ENCODE data around the gene SIAH1.

SIAH1 gene

GRCh38 chr16:48330841-48331192 is 54.4 kb downstream of the SIAH1 start:
- Histone ChIP-seq H3K4me3 (ENCODE audit: control insufficient read depth in 1 of 7, extremely low read depth in 1 of 7, insufficient read depth in 4 of 7, low read depth in 2 of 7, low read length in 6 of 7) (no peak overlapping the region), H3K9me3 (ENCODE audit: control extremely low read depth in 1 of 5, control insufficient read depth in 4 of 5, insufficient read depth in 2 of 5, low read depth in 1 of 5, low read length in 4 of 5) (no peaks in the 10 kb centered on the region), H3K27me3 (replicated peaks in 2 of 5; ENCODE audit: control insufficient read depth in 4 of 5, insufficient read depth in 5 of 5, low read length in 4 of 5) (no peaks in the 10 kb centered on the region), H3K36me3 (ENCODE audit: control insufficient read depth in 4 of 4, insufficient read depth in 4 of 4, low read length in 3 of 4) (peaks cover 6 to 18% (median 14%) of the 10 kb centered on the region in 4 experiments), H3K27ac (ENCODE audit: insufficient read depth in 1 of 2, low read depth in 1 of 2, low read length in 2 of 2, poor library complexity in 1 of 2, severe bottlenecking in 2 of 2) (no peak overlapping the region), H3K4me1 (ENCODE audit: control extremely low read depth in 1 of 4, control insufficient read depth in 4 of 4, insufficient read depth in 4 of 4, low read length in 3 of 4) (peaks cover 0 to 9% (median 5%) of the 10 kb centered on the region in 4 experiments)
- CTCF ChIA-PET, result interaction anchor here (0.8 to 1.0 kb wide), 3 partner anchors 9 to 293 kb away, joined by 3 to 4 read pairs (median 3); no protein-coding TSS in a partner anchor
- POLR2A ChIA-PET, result no interaction called here
- 0% methylated on average over 1 of the region's 3 CpGs for WGBS (ENCODE audit: insufficient coverage)
- peak in 2 of 3 donors; percentile 39 to 54 for DNase-seq

DNA sequence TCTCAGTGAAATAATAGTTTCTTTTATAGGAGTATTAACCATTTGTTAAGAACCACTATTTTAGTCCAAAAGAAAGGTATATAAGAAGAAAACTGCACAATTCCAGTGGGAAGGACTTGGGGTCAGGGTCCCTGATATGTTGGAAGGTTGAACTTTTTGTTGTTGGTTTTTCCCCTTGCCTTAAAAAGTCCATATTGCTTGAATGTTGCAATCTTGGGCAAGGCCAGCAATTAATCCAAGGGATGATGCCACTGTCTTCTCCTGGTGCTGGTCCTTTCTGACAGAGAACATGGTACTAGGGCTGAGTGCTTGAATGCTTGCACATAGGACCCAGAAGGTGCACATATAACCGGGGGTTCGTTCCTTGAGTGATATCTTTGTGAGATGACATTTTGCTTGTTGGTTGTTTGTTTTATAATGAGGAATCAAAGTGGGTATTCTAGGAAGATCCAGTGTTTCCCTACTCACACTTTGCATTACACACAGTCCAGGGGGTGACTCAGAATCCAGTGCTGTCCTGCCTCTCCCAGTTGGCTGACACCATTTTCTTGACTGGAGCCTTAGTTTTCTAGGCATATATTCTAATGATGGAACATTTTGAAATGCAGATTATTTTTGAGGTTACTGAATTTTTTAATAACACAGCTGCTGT is 54.9 kb downstream of the SIAH1 start:
- Histone ChIP-seq H3K4me3 (ENCODE audit: control insufficient read depth in 1 of 7, extremely low read depth in 1 of 7, insufficient read depth in 4 of 7, low read depth in 2 of 7, low read length in 6 of 7) (no peak overlapping the region), H3K36me3 (ENCODE audit: control insufficient read depth in 4 of 4, insufficient read depth in 4 of 4, low read length in 3 of 4) (peaks cover 8 to 15% (median 10%) of the 10 kb centered on the region in 4 experiments), H3K27ac (ENCODE audit: insufficient read depth in 1 of 2, low read depth in 1 of 2, low read length in 2 of 2, poor library complexity in 1 of 2, severe bottlenecking in 2 of 2) (no peak overlapping the region), H3K27me3 (replicated peaks in 2 of 5; ENCODE audit: control insufficient read depth in 4 of 5, insufficient read depth in 5 of 5, low read length in 4 of 5) (no peaks in the 10 kb centered on the region), H3K9me3 (ENCODE audit: control extremely low read depth in 1 of 5, control insufficient read depth in 4 of 5, insufficient read depth in 2 of 5, low read depth in 1 of 5, low read length in 4 of 5) (no peaks in the 10 kb centered on the region), H3K4me1 (ENCODE audit: control extremely low read depth in 1 of 4, control insufficient read depth in 4 of 4, insufficient read depth in 4 of 4, low read length in 3 of 4) (peaks cover 0 to 9% (median 5%) of the 10 kb centered on the region in 4 experiments)
- no CpG with 5 or more reads among the region's 2 CpGs for WGBS (ENCODE audit: insufficient coverage)
- ChIA-PET POLR2A (no interaction called here), CTCF (interaction anchor here (0.8 to 1.0 kb wide), 2 partner anchors 8 to 13 kb away, joined by 3 to 4 read pairs; no protein-coding TSS in a partner anchor)
- no peak for DNase-seq

- ChIA-PET CTCF (interaction anchor here (1.3 kb wide), 1 partner anchor 12 kb away, joined by 3 read pairs; no protein-coding TSS in a partner anchor), POLR2A (no interaction called here)
- H3K27ac ChIP-seq (ENCODE audit: insufficient read depth in 1 of 2, low read depth in 1 of 2, low read length in 2 of 2, poor library complexity in 1 of 2, severe bottlenecking in 2 of 2), result no peak overlapping the region
- no peak overlapping the region for H3K4me3 ChIP-seq (ENCODE audit: control insufficient read depth in 1 of 7, extremely low read depth in 1 of 7, insufficient read depth in 4 of 7, low read depth in 2 of 7, low read length in 6 of 7)
- DNase-seq, result no peak
- WGBS (ENCODE audit: insufficient coverage), result 96% methylated on average over 3 of the region's 4 CpGs
- peaks cover 0 to 9% (median 5%) of the 10 kb centered on the region in 4 experiments for H3K4me1 ChIP-seq (ENCODE audit: control extremely low read depth in 1 of 4, control insufficient read depth in 4 of 4, insufficient read depth in 4 of 4, low read length in 3 of 4)
- no peaks in the 10 kb centered on the region for H3K9me3 ChIP-seq (ENCODE audit: control extremely low read depth in 1 of 5, control insufficient read depth in 4 of 5, insufficient read depth in 2 of 5, low read depth in 1 of 5, low read length in 4 of 5)
- no peaks in the 10 kb centered on the region for H3K27me3 ChIP-seq (replicated peaks in 2 of 5; ENCODE audit: control insufficient read depth in 4 of 5, insufficient read depth in 5 of 5, low read length in 4 of 5)
- peaks cover 3 to 7% (median 5%) of the 10 kb centered on the region in 4 experiments for H3K36me3 ChIP-seq (ENCODE audit: control insufficient read depth in 4 of 4, insufficient read depth in 4 of 4, low read length in 3 of 4)
Observed at GRCh38 chr16:48329138-48329537, 56.1 kb downstream of the SIAH1 start.

DNA sequence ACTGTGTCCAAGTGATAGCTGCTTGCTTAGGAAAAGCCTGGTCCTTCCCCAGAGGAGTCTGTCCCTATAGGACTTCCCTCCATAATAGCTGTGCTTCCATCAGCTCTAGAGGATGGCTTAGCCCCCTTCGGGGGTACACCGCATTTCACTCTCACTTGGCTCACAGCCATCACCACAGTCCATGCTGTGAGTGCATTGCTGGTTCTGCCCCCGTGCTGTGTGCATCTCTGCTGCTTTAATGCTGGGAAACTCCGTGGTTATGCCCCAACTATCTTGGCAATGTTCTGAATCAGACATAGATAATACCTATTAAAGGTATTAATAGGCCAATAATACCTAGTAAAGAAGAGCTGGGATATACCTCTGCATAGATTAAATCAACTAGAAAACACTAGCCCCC is 58.3 kb downstream of the SIAH1 start:
- POLR2A ChIA-PET, result no interaction called here
- Histone ChIP-seq H3K36me3 (ENCODE audit: control insufficient read depth in 4 of 4, insufficient read depth in 4 of 4, low read length in 3 of 4) (peaks cover 3 to 13% (median 6%) of the 10 kb centered on the region in 4 experiments), H3K27ac (ENCODE audit: insufficient read depth in 1 of 2, low read depth in 1 of 2, low read length in 2 of 2, poor library complexity in 1 of 2, severe bottlenecking in 2 of 2) (no peak overlapping the region), H3K9me3 (ENCODE audit: control extremely low read depth in 1 of 5, control insufficient read depth in 4 of 5, insufficient read depth in 2 of 5, low read depth in 1 of 5, low read length in 4 of 5) (no peaks in the 10 kb centered on the region), H3K4me3 (ENCODE audit: control insufficient read depth in 1 of 7, extremely low read depth in 1 of 7, insufficient read depth in 4 of 7, low read depth in 2 of 7, low read length in 6 of 7) (no peak overlapping the region), H3K27me3 (replicated peaks in 2 of 5; ENCODE audit: control insufficient read depth in 4 of 5, insufficient read depth in 5 of 5, low read length in 4 of 5) (no peaks in the 10 kb centered on the region), H3K4me1 (ENCODE audit: control extremely low read depth in 1 of 4, control insufficient read depth in 4 of 4, insufficient read depth in 4 of 4, low read length in 3 of 4) (peaks cover 0 to 9% (median 5%) of the 10 kb centered on the region in 4 experiments)
- no peak for DNase-seq
- CTCF ChIA-PET, result interaction anchor here (1.0 to 1.7 kb wide), 2 partner anchors 9 to 300 kb away, joined by 3 to 4 read pairs; no protein-coding TSS in a partner anchor
- 76% methylated on average over 2 of the region's 4 CpGs for WGBS (ENCODE audit: insufficient coverage)

DNA sequence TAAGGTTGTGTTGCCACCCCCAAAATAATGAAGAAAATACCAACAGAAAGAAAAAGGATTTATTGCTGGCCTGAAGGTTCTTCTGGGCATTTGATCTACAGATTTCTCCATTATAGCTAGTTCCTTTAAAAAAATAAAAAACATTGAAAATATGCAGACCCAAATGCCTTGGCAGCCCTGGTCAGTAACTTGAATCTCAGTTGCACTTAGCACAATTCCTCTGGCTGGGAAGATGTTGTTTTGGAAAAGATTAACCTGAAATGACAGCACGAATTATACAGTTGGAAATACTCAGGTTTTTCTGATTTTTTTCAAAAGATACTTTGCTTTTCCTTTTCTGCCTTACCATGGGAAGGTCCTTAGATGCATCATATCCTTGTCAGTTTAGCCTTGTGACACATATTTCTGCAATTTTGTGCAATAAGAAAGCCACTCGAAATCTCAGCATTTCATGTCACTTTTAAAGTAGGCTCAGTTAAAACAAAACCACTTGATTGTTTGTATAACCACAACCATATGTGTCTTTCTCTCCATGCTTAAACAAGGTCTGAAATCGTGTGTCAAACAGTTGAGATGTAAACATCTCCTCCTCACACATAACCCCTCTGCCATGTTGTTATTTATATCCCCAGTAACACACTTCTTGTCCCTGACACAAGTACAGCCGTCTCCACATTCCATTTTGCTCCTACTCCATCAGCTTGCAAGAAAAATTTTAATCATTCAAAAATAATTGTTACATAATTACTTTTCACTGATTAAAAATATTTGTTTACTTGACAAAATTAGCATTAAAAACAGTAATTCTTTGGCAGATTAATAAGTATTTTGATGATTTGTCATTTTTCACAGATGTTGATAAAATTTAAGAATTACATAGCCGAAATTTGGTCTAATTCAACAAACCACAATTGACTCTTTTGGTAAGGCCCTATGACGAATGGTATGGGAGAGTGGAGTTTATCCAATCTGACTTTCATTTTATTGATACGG is 61.1 kb downstream of the SIAH1 start:
- H3K27ac ChIP-seq (ENCODE audit: insufficient read depth in 1 of 2, low read depth in 1 of 2, low read length in 2 of 2, poor library complexity in 1 of 2, severe bottlenecking in 2 of 2), result no peak overlapping the region
- H3K4me1 ChIP-seq (ENCODE audit: control extremely low read depth in 1 of 4, control insufficient read depth in 4 of 4, insufficient read depth in 4 of 4, low read length in 3 of 4), result peaks cover under 1 to 9% (median 6%) of the 10 kb centered on the region in 4 experiments
- no peaks in the 10 kb centered on the region for H3K27me3 ChIP-seq (replicated peaks in 2 of 5; ENCODE audit: control insufficient read depth in 4 of 5, insufficient read depth in 5 of 5, low read length in 4 of 5)
- no peak for DNase-seq
- POLR2A ChIA-PET, result no interaction called here
- H3K36me3 ChIP-seq (ENCODE audit: control insufficient read depth in 4 of 4, insufficient read depth in 4 of 4, low read length in 3 of 4), result peaks cover 2 to 17% (median 5%) of the 10 kb centered on the region in 4 experiments
- 100% methylated on average over 2 of the region's 7 CpGs for WGBS (ENCODE audit: insufficient coverage)
- CTCF ChIA-PET, result no interaction called here
- H3K4me3 ChIP-seq (ENCODE audit: control insufficient read depth in 1 of 7, extremely low read depth in 1 of 7, insufficient read depth in 4 of 7, low read depth in 2 of 7, low read length in 6 of 7), result no peak overlapping the region
- H3K9me3 ChIP-seq (ENCODE audit: control extremely low read depth in 1 of 5, control insufficient read depth in 4 of 5, insufficient read depth in 2 of 5, low read depth in 1 of 5, low read length in 4 of 5), result no peaks in the 10 kb centered on the region

GRCh38 chr16:48321317-48322036 is 63.7 kb downstream of the SIAH1 start:
- Histone ChIP-seq H3K4me3 (ENCODE audit: control insufficient read depth in 1 of 7, extremely low read depth in 1 of 7, insufficient read depth in 4 of 7, low read depth in 2 of 7, low read length in 6 of 7) (no peak overlapping the region), H3K27me3 (replicated peaks in 2 of 5; ENCODE audit: control insufficient read depth in 4 of 5, insufficient read depth in 5 of 5, low read length in 4 of 5) (no peaks in the 10 kb centered on the region), H3K9me3 (ENCODE audit: control extremely low read depth in 1 of 5, control insufficient read depth in 4 of 5, insufficient read depth in 2 of 5, low read depth in 1 of 5, low read length in 4 of 5) (no peaks in the 10 kb centered on the region), H3K36me3 (ENCODE audit: control insufficient read depth in 4 of 4, insufficient read depth in 4 of 4, low read length in 3 of 4) (peaks cover 2 to 17% (median 5%) of the 10 kb centered on the region in 4 experiments), H3K27ac (ENCODE audit: insufficient read depth in 1 of 2, low read depth in 1 of 2, low read length in 2 of 2, poor library complexity in 1 of 2, severe bottlenecking in 2 of 2) (no peak overlapping the region), H3K4me1 (ENCODE audit: control extremely low read depth in 1 of 4, control insufficient read depth in 4 of 4, insufficient read depth in 4 of 4, low read length in 3 of 4) (peaks cover 14 to 35% (median 26%) of the 10 kb centered on the region in 4 experiments)
- ChIA-PET POLR2A (interaction anchor here (0.6 kb wide), 1 partner anchor 25 kb away, joined by 3 read pairs; no protein-coding TSS in a partner anchor), CTCF (interaction anchor here (0.8 to 1.7 kb wide), 3 partner anchors 9 to 13 kb away, joined by 3 to 5 read pairs (median 4); no protein-coding TSS in a partner anchor)
- no peak for DNase-seq
- WGBS (ENCODE audit: insufficient coverage), result no CpG with 5 or more reads among the region's 2 CpGs
